ENCODE measurements around the gene OBP2A.
"Not testable (repeated sequence)": the region's sequence is repeated elsewhere in the genome, so short reads cannot be mapped to it uniquely, and the experiment has no call there.

OBP2A gene, protein sequence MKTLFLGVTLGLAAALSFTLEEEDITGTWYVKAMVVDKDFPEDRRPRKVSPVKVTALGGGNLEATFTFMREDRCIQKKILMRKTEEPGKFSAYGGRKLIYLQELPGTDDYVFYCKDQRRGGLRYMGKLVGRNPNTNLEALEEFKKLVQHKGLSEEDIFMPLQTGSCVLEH

DNA sequence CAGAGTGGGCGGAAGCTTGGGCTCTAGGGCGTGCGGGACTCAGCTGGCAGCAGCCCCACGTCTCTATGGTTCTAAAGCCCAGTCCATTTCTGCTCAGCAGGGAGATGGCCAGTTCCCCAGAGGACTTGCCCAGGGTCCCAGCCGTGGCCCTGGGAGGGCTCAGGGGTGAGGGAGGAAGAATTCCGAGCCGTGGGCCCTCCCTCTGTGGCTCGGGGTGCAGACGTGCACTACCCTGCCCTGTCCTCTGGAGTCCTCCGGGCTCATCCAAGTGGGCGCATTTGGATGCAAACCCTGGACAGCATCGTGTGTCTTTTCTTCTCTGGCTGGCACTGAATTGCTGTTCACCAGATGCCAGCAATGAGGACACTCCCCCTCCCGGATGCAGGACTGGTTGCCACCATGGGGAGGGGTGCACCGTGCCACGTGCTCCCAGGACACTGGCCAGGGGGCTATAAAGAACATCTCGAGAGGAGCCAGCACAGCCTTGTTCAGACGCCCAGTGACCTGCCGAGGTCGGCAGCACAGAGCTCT lies at the start of gene OBP2A:
Gene OBP2A (plus strand): TSS at position 481 of the 531 bp plus-strand sequence. CDS start 55 bp downstream, outside the sequence.
- H3K4me3 ChIP-seq (IDR thresholded peaks at IDR 0.05; ENCODE audit: insufficient read depth, low read depth, low read length); H3K36me3 ChIP-seq (ENCODE audit: insufficient read depth); H3K27ac ChIP-seq; H3K9ac ChIP-seq; H3K79me2 ChIP-seq (ENCODE audit: insufficient read depth, low read depth); H4K20me1 ChIP-seq (ENCODE audit: insufficient read depth); H2AFZ ChIP-seq (ENCODE audit: low read depth); H3K4me2 ChIP-seq; H3K4me1 ChIP-seq (ENCODE audit: low read depth, poor library complexity, severe bottlenecking): not testable (repeated sequence)
- H3K27me3 ChIP-seq (ENCODE audit: insufficient read depth, low read depth) = peaks cover 23% of the 10 kb centered on the region; the same call in 1 of the 2 replicates

DNA sequence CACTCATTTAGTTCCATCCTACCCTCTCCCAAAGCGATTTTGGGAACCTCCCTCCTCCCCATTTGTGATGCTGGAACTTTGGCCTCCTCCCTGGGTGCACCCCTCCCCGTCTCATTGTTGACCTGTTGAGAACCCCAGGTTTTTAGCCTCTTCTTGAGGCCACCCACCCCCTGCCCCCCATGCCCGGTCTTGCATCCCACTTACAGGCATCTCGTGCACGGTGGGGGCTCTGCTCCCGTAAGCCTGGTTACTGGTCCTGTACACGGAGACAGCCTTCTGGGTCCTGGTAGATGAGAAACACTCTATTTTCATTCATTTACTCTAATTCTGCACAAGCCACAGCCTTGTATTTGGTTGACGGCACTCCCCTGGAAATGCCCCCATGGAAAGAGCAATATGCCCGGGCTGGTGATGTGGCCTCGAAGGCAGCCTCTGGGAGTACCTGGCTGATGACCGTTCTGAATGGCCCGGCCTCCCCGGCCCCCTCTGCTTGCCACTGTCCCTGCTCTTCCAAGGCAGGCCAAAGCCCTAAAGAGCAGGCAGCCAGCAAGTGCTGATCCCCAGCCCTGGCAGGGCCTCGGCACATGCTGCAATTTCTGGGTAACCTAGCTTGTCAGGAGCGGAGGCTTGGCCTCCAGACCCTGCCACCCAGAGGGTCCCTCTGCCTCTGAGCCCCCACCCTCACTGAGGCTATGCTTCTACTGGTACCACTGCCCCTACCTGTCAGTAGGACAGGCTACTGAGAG lies 47.4 kb upstream of the OBP2A start:
- TF ChIP-seq, protein P1, sequence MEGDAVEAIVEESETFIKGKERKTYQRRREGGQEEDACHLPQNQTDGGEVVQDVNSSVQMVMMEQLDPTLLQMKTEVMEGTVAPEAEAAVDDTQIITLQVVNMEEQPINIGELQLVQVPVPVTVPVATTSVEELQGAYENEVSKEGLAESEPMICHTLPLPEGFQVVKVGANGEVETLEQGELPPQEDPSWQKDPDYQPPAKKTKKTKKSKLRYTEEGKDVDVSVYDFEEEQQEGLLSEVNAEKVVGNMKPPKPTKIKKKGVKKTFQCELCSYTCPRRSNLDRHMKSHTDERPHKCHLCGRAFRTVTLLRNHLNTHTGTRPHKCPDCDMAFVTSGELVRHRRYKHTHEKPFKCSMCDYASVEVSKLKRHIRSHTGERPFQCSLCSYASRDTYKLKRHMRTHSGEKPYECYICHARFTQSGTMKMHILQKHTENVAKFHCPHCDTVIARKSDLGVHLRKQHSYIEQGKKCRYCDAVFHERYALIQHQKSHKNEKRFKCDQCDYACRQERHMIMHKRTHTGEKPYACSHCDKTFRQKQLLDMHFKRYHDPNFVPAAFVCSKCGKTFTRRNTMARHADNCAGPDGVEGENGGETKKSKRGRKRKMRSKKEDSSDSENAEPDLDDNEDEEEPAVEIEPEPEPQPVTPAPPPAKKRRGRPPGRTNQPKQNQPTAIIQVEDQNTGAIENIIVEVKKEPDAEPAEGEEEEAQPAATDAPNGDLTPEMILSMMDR (conservative IDR thresholded peaks at IDR 0.05; ENCODE audit: low read depth, low read length) = no peak
- Histone ChIP-seq H3K27me3 (ENCODE audit: insufficient read depth, low read depth) (peaks cover 28% of the 10 kb centered on the region; the same call in 1 of the 2 replicates), H3K4me1 (ENCODE audit: low read depth, poor library complexity, severe bottlenecking) (peaks cover 7% of the 10 kb centered on the region), H2AFZ (ENCODE audit: low read depth) (no peak overlapping the region), H3K9ac (no peak overlapping the region), H4K20me1 (ENCODE audit: insufficient read depth) (no peaks in the 10 kb centered on the region), H3K4me3 (IDR thresholded peaks at IDR 0.05; ENCODE audit: insufficient read depth, low read depth, low read length) (no peak overlapping the region), H3K36me3 (ENCODE audit: insufficient read depth) (no peaks in the 10 kb centered on the region), H3K4me2 (no peak overlapping the region), H3K79me2 (ENCODE audit: insufficient read depth, low read depth) (peaks cover 12% of the 10 kb centered on the region), H3K27ac (no peak overlapping the region)

DNA sequence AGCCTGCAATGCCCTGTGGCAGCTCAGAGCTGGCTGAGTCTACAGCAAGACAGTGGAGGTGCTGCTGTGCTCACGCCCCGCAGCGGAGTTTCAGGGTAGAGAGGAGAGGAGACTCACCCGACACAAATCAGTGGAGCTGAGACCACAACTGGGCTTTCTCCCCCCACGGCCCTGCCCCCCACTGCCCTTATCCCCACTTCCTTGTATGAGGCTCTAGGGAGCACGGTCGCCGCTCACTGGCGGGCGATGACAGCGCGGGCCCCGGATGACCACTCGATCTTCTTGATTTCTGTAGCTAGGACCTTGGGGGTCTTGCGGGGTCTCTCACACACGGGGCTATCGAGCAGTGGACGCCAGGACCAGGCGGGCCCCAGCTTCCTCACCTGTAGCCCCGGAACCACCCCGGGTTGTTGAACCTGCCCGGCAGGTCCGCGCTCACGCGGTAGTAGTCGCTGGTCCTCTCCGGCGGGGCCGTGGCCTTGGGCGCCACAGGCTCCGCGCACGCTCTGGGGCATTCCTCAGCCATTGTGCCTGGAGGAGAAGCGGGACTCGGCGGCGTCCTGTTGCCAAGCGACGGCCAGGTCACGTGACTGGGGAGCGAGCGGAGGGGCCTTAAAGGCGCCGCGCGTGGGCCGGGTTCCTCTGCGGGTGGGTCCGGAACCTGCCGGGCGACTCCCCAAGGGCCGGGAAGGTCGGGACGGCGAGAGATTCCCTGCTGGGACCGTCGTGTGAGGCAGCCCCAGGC lies 46.4 kb upstream of the OBP2A start:
- no peak overlapping the region for H3K4me3 ChIP-seq (IDR thresholded peaks at IDR 0.05; ENCODE audit: insufficient read depth, low read depth, low read length)
- no peaks in the 10 kb centered on the region; the same call in 1 of the 2 replicates for H3K36me3 ChIP-seq (ENCODE audit: insufficient read depth)
- no peak overlapping the region for H3K27ac ChIP-seq
- peaks cover 12% of the 10 kb centered on the region for H3K79me2 ChIP-seq (ENCODE audit: insufficient read depth, low read depth)
- TF ChIP-seq, protein P1 (conservative IDR thresholded peaks at IDR 0.05; ENCODE audit: low read depth, low read length) = no peak
- H3K27me3 ChIP-seq (ENCODE audit: insufficient read depth, low read depth) = peaks cover 19% of the 10 kb centered on the region; the same call in 1 of the 2 replicates
- H4K20me1 ChIP-seq (ENCODE audit: insufficient read depth) = no peaks in the 10 kb centered on the region
- peak overlapping the region; percentile 79; the same call in 1 of the 2 replicates for H3K9ac ChIP-seq
- peaks cover 7% of the 10 kb centered on the region for H3K4me1 ChIP-seq (ENCODE audit: low read depth, poor library complexity, severe bottlenecking)
- H3K4me2 ChIP-seq = peak overlapping the region; percentile 99
- H2AFZ ChIP-seq (ENCODE audit: low read depth) = peak overlapping the region; percentile 83

DNA sequence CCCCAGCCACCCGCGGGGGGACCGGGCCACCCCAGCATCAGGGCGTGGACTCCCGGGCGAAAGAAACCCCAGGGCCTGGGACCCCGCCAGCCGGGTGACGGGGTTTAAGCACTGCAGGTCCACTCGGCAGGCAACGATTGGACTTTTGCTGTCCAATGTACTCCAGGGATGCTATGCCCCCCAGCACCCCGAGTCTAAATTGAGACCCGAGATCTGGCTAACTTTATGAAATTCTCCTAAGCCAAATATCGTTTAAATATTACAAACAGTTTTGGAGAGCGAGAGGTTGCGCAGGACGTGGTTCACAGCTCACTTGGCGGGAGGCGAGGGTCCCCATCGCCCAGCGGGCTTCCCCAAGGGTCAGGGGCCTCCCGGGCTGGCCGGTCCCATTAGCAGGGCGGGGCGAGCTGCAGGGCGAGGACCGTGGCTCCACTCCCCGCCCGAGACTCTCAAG lies 45.8 kb upstream of the OBP2A start:
- Histone ChIP-seq H3K36me3 (ENCODE audit: insufficient read depth) (no peaks in the 10 kb centered on the region; the same call in 1 of the 2 replicates), H3K79me2 (ENCODE audit: insufficient read depth, low read depth) (peaks cover 12% of the 10 kb centered on the region), H3K4me3 (IDR thresholded peaks at IDR 0.05; ENCODE audit: insufficient read depth, low read depth, low read length) (no peak overlapping the region), H4K20me1 (ENCODE audit: insufficient read depth) (no peaks in the 10 kb centered on the region), H3K9ac (peak overlapping the region; percentile 79; the same call in 1 of the 2 replicates), H3K27ac (no peak overlapping the region), H3K4me1 (ENCODE audit: low read depth, poor library complexity, severe bottlenecking) (peaks cover 7% of the 10 kb centered on the region), H3K27me3 (ENCODE audit: insufficient read depth, low read depth) (peaks cover 15% of the 10 kb centered on the region; the same call in 1 of the 2 replicates), H3K4me2 (peak overlapping the region; percentile 99), H2AFZ (ENCODE audit: low read depth) (peak overlapping the region; percentile 83)
- TF ChIP-seq, protein P1 (conservative IDR thresholded peaks at IDR 0.05; ENCODE audit: low read depth, low read length) = no peak
